OCI-LY1 (cell line): ENCODE results near the gene IRX4.

Experiments
- H2AFZ ChIP-seq: fragments of 200-600 bp; sonication (generic), shearing (Covaris generic); 2 replicates; pipeline ENCODE4 v1.6.0; 2014; ENCODE audit warnings: antibody characterized with exemption, mild to moderate bottlenecking, low read length
- H3F3A ChIP-seq: fragments of 200-600 bp; sonication (generic), shearing (Covaris generic); 2 replicates; pipeline ENCODE4 v1.6.0; 2014; ENCODE audit warnings: mild to moderate bottlenecking, antibody characterized with exemption, low read length, moderate library complexity; ENCODE audit not compliant: insufficient read depth
- H3K27ac ChIP-seq: fragments of 200-600 bp; sonication (generic); 2 replicates; pipeline ENCODE4 v1.5.1; 2014; ENCODE audit warnings: low read length, mixed run types, mild to moderate bottlenecking, low read depth; ENCODE audit not compliant: poor library complexity, severe bottlenecking
- H3K27me3 ChIP-seq: fragments of 200-600 bp; sonication (generic); 2 replicates; pipeline ENCODE4 v1.6.0; 2014; ENCODE audit warnings: antibody characterized with exemption, mild to moderate bottlenecking, low read length, moderate library complexity; ENCODE audit not compliant: insufficient read depth
- H3K36me3 ChIP-seq: fragments of 200-600 bp; sonication (generic); 2 replicates; pipeline ENCODE4 v1.6.1; 2014; ENCODE audit warnings: mild to moderate bottlenecking, antibody characterized with exemption, low read length, moderate library complexity, mixed read lengths; ENCODE audit not compliant: insufficient read depth
- H3K4me1 ChIP-seq: fragments of 200-600 bp; sonication (generic); 2 replicates; pipeline ENCODE4 v1.5.1; 2014; ENCODE audit warnings: mild to moderate bottlenecking, low read length, moderate library complexity; ENCODE audit not compliant: insufficient read depth, severe bottlenecking
- H3K4me2 ChIP-seq: fragments of 200-600 bp; sonication (generic), shearing (Covaris generic); 2 replicates; pipeline ENCODE4 v1.6.1; 2014; ENCODE audit warnings: low read length
- H3K4me3 ChIP-seq: fragments of 200-600 bp; sonication (generic); 2 replicates; pipeline ENCODE4 v1.5.1; 2014; ENCODE audit warnings: low read length, low read depth, mild to moderate bottlenecking, mixed read lengths; ENCODE audit not compliant: poor library complexity, severe bottlenecking
- H3K79me2 ChIP-seq: fragments of 200-600 bp; shearing (Covaris generic); 2 replicates; pipeline ENCODE4 v1.6.1; 2016; ENCODE audit warnings: mixed run types, low read length, mixed read lengths; ENCODE audit not compliant: insufficient read depth
- H3K9ac ChIP-seq: fragments of 200-600 bp; sonication (generic), shearing (Covaris generic); 2 replicates; pipeline ENCODE4 v1.6.1; 2014; ENCODE audit warnings: mild to moderate bottlenecking, low read length, mixed read lengths
- H3K9me2 ChIP-seq: fragments of 200-600 bp; sonication (generic), shearing (Covaris generic); 2 replicates; pipeline ENCODE4 v1.6.1; 2014; ENCODE audit warnings: low read depth, mild to moderate bottlenecking, low read length, mixed read lengths
- H3K9me3 ChIP-seq: fragments of 200-600 bp; shearing (Covaris generic); 2 replicates; pipeline ENCODE4 v1.6.1; 2014; ENCODE audit warnings: low read length, mixed read lengths
- H4K20me1 ChIP-seq: fragments of 200-600 bp; sonication (generic), shearing (Covaris generic); 2 replicates; pipeline ENCODE4 v1.6.0; 2016; ENCODE audit warnings: mild to moderate bottlenecking, low read length; ENCODE audit not compliant: insufficient read depth
- EZH2 ChIP-seq: fragments of 200-600 bp; sonication (generic), shearing (Covaris generic); IDR thresholded peaks from 2 replicates; pipeline ENCODE4 v1.8.0; 2017; ENCODE audit warnings: borderline replicate concordance, mixed run types, mild to moderate bottlenecking, antibody characterized with exemption, low read length, moderate library complexity, mixed read lengths
- TF ChIP-seq, protein P1 (sequence below): fragments of 200-600 bp; sonication (generic), shearing (Covaris generic); IDR thresholded peaks from 2 replicates; pipeline ENCODE4 v1.5.1; 2017; ENCODE audit warnings: mild to moderate bottlenecking, antibody characterized with exemption, low read length, moderate library complexity, mixed read lengths

The IRX4 gene

DNA sequence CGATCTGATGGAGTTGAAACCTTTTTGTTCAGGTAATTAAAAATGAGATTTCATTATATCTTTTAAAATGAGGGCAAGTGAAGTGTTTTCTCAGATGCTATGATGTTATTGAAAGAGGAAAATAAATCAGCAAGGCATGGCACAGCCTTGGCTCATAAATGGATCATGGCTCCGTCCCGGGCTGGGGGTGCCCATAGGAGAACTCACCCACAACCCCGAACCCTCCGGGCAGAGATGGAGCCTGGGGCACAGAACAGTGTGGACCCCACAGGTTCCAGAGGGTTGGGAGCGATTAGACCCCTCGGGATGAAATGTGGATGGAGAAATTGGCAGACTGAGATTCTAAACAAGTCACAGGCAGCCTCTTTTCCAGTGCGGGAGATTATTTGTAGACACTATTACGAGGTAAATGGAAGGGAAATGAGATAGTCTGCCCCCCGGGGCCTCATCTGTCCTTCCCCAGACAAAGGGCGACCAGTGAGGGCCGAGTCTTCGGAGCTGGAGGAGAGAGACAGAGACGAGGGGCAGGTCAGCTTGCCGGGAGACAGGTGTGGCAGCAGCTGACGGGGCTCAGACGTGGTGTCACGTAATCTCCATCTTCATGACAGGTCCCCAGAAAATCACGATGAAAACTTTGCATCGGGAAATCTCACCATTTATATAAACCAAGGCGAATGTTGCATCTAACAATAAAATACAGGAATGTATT lies 47.9 kb downstream of the IRX4 start:
- Histone ChIP-seq H4K20me1 (no peaks in the 10 kb centered on the region), H2AFZ (no peak overlapping the region), H3K9ac (no peak overlapping the region), H3K9me2 (no peaks in the 10 kb centered on the region), H3K27ac (no peak overlapping the region), H3F3A (no peaks in the 10 kb centered on the region), H3K79me2 (no peaks in the 10 kb centered on the region), H3K9me3 (no peaks in the 10 kb centered on the region), H3K4me2 (no peak overlapping the region), H3K4me1 (peaks cover 14% of the 10 kb centered on the region), H3K27me3 (no peaks in the 10 kb centered on the region), H3K4me3 (no peak overlapping the region), H3K36me3 (no peaks in the 10 kb centered on the region)
- TF ChIP-seq EZH2, result no peak
- TF ChIP-seq, protein P1, sequence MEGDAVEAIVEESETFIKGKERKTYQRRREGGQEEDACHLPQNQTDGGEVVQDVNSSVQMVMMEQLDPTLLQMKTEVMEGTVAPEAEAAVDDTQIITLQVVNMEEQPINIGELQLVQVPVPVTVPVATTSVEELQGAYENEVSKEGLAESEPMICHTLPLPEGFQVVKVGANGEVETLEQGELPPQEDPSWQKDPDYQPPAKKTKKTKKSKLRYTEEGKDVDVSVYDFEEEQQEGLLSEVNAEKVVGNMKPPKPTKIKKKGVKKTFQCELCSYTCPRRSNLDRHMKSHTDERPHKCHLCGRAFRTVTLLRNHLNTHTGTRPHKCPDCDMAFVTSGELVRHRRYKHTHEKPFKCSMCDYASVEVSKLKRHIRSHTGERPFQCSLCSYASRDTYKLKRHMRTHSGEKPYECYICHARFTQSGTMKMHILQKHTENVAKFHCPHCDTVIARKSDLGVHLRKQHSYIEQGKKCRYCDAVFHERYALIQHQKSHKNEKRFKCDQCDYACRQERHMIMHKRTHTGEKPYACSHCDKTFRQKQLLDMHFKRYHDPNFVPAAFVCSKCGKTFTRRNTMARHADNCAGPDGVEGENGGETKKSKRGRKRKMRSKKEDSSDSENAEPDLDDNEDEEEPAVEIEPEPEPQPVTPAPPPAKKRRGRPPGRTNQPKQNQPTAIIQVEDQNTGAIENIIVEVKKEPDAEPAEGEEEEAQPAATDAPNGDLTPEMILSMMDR, result no peak

DNA sequence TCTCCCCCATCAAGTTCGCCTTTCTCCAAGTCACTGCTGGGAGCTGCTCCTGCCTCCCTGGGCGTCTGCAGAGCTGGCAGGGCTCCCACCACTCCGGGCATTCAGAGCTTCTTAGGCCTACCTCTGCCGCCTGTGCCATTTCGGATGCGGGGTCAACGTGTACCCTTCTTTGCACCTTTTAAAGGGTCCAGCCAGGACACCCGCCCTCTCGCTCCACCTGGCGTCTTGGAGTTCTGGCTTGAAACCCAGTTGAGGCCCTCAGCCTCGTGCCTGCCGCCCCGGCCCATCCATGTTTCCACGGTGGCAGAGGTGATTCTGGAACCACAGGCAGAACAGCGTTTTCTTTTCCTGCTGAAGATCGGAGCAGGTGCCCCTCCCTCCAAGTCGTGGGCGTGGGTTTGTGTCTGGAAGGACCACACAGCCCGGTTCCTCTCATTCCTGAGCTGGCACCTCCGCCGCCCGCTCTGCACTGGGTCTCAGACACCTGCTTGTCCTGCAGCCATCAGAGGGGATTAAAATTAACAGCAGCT lies 48.6 kb downstream of the IRX4 start:
- TF ChIP-seq, protein P1, result no peak
- no peak for TF ChIP-seq EZH2
- H3K36me3 ChIP-seq, result 0 out of 2 replicates have a peak, but pooled peaks cover 3% of the 10 kb centered on the region
- H3K4me1 ChIP-seq, result peaks cover 14% of the 10 kb centered on the region
- H3K4me3 ChIP-seq, result no peak overlapping the region
- no peak overlapping the region for H3K4me2 ChIP-seq
- H3K27ac ChIP-seq, result no peak overlapping the region
- no peaks in the 10 kb centered on the region for H3K27me3 ChIP-seq
- H3K79me2 ChIP-seq, result no peaks in the 10 kb centered on the region
- no peaks in the 10 kb centered on the region for H3F3A ChIP-seq
- no peaks in the 10 kb centered on the region for H4K20me1 ChIP-seq
- H3K9me2 ChIP-seq, result no peaks in the 10 kb centered on the region
- no peak overlapping the region for H2AFZ ChIP-seq
- no peak overlapping the region for H3K9ac ChIP-seq
- H3K9me3 ChIP-seq, result no peaks in the 10 kb centered on the region

DNA sequence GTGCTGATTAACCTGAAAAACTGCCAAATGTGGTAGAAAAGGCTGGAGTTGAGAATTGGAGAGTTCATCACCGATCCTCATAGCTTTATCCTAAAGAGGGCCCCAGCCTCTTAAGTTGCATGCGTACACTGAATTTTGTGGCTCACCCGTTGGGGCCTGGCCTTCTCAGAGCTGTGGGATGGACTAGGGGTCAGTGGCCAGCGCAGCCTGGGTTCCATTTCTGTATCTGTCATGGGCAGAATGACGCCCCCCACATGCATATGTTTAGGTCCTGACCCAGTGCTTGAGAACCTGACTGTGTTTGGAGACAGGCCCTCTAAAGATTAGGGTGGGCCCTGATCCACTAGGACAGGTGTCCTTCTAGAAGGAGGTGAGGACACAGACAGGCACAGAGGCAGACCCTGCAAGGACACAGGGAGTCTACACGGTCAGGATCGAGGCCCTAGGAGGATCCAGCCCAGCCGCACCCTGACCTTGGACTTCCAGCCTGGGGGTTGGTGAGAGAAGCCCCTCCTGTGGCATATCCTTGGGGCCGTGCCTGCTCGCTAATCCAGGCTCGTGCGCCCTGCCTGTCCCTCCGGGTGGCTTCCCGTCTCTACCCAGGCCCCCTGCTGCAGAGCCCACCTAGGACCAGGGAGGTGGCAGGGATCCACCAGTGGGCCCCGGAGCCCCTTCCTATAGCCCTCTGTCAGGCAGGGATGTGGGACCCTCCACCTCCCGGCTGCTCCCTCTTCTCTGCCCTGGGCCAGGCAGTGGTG lies 49.3 kb downstream of the IRX4 start:
- Histone ChIP-seq H3K9ac (no peak overlapping the region), H3K27me3 (no peaks in the 10 kb centered on the region), H2AFZ (no peak overlapping the region), H3K36me3 (0 out of 2 replicates have a peak, but pooled peaks cover 3% of the 10 kb centered on the region), H3F3A (no peaks in the 10 kb centered on the region), H4K20me1 (no peaks in the 10 kb centered on the region), H3K4me2 (no peak overlapping the region), H3K9me2 (no peaks in the 10 kb centered on the region), H3K27ac (no peak overlapping the region), H3K9me3 (no peaks in the 10 kb centered on the region), H3K79me2 (no peaks in the 10 kb centered on the region), H3K4me1 (peaks cover 14% of the 10 kb centered on the region), H3K4me3 (no peak overlapping the region)
- TF ChIP-seq EZH2, result no peak
- TF ChIP-seq, protein P1, result no peak
